ENCODE measurements around the gene TMEM80. TPM values are rescaled to one million over a fixed set of nuclear protein-coding genes. Genes with fewer than 3 reads are reported as not detected.

The TMEM80 gene
- total and polyA plus RNA-seq, 2 donors (not counting 3 experiments of a cell fraction or from before 2014, with no cell fraction given): 21.2 to 26.6 TPM

DNA sequence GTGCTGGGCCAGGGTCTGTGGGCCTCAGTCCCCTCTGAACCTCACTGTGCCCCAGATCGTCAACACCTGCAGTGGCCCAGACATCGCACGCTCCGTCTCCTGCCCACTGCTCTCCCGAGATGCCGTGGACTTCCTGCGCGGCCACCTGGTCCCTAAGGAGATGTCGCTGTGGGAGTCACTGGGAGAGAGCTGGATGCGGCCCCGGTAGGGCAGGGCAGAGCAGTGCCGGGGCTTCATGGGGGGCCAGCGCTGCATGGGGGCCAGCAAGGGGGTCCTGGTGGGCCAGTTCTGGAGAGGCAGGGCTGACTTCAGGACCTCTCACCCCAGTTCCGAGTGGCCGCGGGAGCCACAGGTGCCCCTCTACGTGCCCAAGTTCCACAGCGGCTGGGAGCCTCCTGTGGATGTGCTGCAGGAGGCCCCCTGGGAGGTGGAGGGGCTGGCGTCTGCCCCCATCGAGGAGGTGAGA, 26.8 kb downstream of the TMEM80 start:
- Histone ChIP-seq H3K27me3 (ENCODE audit: control insufficient read depth in 2 of 2, insufficient read depth in 2 of 2, low read length in 2 of 2) (peaks cover 22 to 23% of the 10 kb centered on the region in 2 experiments), H3K79me2 (ENCODE audit: control insufficient read depth, insufficient read depth, low read length) (no peaks in the 10 kb centered on the region), H3K4me1 (ENCODE audit: control insufficient read depth, extremely low read depth, insufficient read depth, low read length) (peaks cover 3% of the 10 kb centered on the region), H3K36me3 (ENCODE audit: control insufficient read depth in 2 of 2, extremely low read depth in 1 of 2, insufficient read depth in 2 of 2, low read length in 2 of 2) (no peaks in the 10 kb centered on the region), H3K4me2 (ENCODE audit: insufficient read depth, low read length) (no peak overlapping the region), H3K9ac (replicated peaks; ENCODE audit: extremely low read depth, insufficient read depth, low read length) (no peak overlapping the region), H2AFZ (ENCODE audit: low read depth, low read length) (no peak overlapping the region), H3K9me3 (replicated peaks; ENCODE audit: control insufficient read depth, insufficient read depth, low read length) (no peaks in the 10 kb centered on the region), H3K4me3 (replicated peaks in 1 of 3; ENCODE audit: insufficient read depth in 1 of 3, low read depth in 1 of 3, low read length in 3 of 3) (no peak overlapping the region), H3K27ac (ENCODE audit: insufficient read depth, low read depth, low read length) (no peak overlapping the region), H3K9me1 (replicated peaks; ENCODE audit: control insufficient read depth, extremely low read depth, insufficient read depth, low read length) (no peaks in the 10 kb centered on the region), H4K20me1 (replicated peaks; ENCODE audit: control insufficient read depth, extremely low read depth, insufficient read depth, low read length) (no peaks in the 10 kb centered on the region)
- POLR2A ChIA-PET: no interaction called here
- TF ChIP-seq GATA2 (IDR thresholded peaks at IDR 0.05; ENCODE audit: insufficient read depth, insufficient read length, low read depth, low read length): no peak
- TF ChIP-seq JUN (IDR thresholded peaks at IDR 0.05; ENCODE audit: borderline replicate concordance, insufficient read depth, insufficient read length, low read depth): no peak
- TF ChIP-seq, protein P1, sequence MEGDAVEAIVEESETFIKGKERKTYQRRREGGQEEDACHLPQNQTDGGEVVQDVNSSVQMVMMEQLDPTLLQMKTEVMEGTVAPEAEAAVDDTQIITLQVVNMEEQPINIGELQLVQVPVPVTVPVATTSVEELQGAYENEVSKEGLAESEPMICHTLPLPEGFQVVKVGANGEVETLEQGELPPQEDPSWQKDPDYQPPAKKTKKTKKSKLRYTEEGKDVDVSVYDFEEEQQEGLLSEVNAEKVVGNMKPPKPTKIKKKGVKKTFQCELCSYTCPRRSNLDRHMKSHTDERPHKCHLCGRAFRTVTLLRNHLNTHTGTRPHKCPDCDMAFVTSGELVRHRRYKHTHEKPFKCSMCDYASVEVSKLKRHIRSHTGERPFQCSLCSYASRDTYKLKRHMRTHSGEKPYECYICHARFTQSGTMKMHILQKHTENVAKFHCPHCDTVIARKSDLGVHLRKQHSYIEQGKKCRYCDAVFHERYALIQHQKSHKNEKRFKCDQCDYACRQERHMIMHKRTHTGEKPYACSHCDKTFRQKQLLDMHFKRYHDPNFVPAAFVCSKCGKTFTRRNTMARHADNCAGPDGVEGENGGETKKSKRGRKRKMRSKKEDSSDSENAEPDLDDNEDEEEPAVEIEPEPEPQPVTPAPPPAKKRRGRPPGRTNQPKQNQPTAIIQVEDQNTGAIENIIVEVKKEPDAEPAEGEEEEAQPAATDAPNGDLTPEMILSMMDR (IDR thresholded peaks at IDR 0.05; ENCODE audit: extremely low read depth in 1 of 2, insufficient read depth in 1 of 2, low read depth in 1 of 2, low read length in 2 of 2): no peak
- TF ChIP-seq POLR2AphosphoS5 (IDR thresholded peaks at IDR 0.05; ENCODE audit: insufficient read depth, low read depth, low read length): no peak
- TF ChIP-seq EZH2 (IDR thresholded peaks at IDR 0.05; ENCODE audit: borderline replicate concordance, low read depth, low read length, severe bottlenecking): no peak
- no peak for TF ChIP-seq POLR2A (IDR thresholded peaks at IDR 0.05; ENCODE audit: low read depth, low read length)
- TF ChIP-seq, protein P2, sequence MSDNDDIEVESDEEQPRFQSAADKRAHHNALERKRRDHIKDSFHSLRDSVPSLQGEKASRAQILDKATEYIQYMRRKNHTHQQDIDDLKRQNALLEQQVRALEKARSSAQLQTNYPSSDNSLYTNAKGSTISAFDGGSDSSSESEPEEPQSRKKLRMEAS (IDR thresholded peaks at IDR 0.05; ENCODE audit: insufficient read depth, insufficient read length): no peak
- TF ChIP-seq FOS (IDR thresholded peaks at IDR 0.05; ENCODE audit: borderline replicate concordance, insufficient read depth, low read length): no peak
- no peak for TF ChIP-seq MYC (IDR thresholded peaks at IDR 0.05; ENCODE audit: low read depth, low read length)
- DNase-seq (ENCODE audit: low read depth, low spot score): no peak
- intact Hi-C loops (cut with micrococcal nuclease) (no loop called here), dilution Hi-C loops (cut with MboI; ENCODE audit: extremely low pct_ligation_motif_present, low sequenced_read_pairs) (no loop called here)
- BruUV-seq (replicated peaks): no TSS peak
- CTCF ChIA-PET: interaction anchor here (0.9 to 3.9 kb wide), 14 partner anchors 8 to 168 kb away, joined by 3 to 36 read pairs (median 4); partner anchors contain the start of genes DEAF1, EPS8L2, LMNTD2 and TALDO1
- no peak for FAIRE-seq

Measured in endothelial cell of umbilical vein (primary cell).